Peyer's patch (tissue), 4 donors: ENCODE data around the gene PIGV.
"Not testable (repeated sequence)": the region's sequence is repeated elsewhere in the genome, so short reads cannot be mapped to it uniquely, and the experiment has no call there.

Experiments used
- POLR2A ChIP-seq, 2 donors: fragments of 450-650 bp; IDR thresholded peaks; one replicate each; pipeline ENCODE4 v1.5.1; 2017; ENCODE audit warnings: antibody characterized with exemption in 2 of 2, mild to moderate bottlenecking in 2 of 2, moderate library complexity in 2 of 2
- TF ChIP-seq, protein P1 (sequence below), 6 experiments: fragments of 450-650 bp in 4 of 6; fragments of 200-600 bp in 2 of 6; sonication (generic) in 1 of 6; IDR thresholded peaks; one replicate each; pipeline ENCODE4 v1.5.1; 2017 to 2019; ENCODE audit warnings: antibody characterized with exemption in 6 of 6, mild to moderate bottlenecking in 3 of 6, moderate library complexity in 1 of 6

DNA sequence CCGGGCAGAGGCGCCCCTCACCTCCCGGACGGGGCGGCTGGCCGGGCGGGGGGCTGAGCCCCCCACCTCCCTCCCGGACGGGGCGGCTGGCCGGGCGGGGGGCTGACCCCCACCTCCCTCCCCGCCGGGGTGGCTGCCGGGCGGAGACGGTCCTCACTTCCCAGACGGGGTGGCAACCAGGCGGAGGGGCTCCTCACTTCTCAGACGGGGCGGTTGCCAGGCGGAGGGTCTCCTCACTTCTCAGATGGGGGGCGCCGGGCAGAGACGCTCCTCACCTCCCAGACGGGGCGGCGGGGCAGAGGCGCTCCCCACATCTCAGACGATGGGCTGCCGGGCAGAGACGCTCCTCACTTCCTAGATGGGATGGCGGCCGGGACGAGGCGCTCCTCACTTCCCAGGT, 16.2 kb downstream of the PIGV start:
- TF ChIP-seq, protein P1, sequence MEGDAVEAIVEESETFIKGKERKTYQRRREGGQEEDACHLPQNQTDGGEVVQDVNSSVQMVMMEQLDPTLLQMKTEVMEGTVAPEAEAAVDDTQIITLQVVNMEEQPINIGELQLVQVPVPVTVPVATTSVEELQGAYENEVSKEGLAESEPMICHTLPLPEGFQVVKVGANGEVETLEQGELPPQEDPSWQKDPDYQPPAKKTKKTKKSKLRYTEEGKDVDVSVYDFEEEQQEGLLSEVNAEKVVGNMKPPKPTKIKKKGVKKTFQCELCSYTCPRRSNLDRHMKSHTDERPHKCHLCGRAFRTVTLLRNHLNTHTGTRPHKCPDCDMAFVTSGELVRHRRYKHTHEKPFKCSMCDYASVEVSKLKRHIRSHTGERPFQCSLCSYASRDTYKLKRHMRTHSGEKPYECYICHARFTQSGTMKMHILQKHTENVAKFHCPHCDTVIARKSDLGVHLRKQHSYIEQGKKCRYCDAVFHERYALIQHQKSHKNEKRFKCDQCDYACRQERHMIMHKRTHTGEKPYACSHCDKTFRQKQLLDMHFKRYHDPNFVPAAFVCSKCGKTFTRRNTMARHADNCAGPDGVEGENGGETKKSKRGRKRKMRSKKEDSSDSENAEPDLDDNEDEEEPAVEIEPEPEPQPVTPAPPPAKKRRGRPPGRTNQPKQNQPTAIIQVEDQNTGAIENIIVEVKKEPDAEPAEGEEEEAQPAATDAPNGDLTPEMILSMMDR (IDR thresholded peaks at IDR 0.05): not testable (repeated sequence)
- not testable (repeated sequence) for TF ChIP-seq POLR2A (IDR thresholded peaks at IDR 0.05)
